ENCODE data around the gene DOCK1.

DOCK1 gene

DNA sequence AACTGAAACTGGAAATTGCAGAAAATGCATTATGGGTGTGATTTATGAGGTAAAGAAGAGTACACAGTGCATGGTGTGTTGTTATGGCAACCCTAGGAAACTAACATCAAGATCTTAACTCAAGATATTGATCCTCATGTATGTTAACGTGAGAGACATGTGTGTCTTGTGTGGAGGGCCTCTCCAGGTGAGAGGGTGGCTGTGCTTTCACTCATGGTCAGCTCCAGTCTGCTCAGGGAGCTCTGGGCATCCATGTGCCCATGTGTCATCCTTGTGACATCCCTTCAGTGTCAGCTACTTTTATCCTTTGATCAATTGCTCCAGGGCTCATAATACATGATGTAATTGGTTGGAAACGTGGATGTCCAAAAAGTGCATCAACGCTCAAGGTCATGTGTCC is 316.1 kb downstream of the DOCK1 start:
- DNase-seq (ENCODE audit: low read depth), result no peak

DNA sequence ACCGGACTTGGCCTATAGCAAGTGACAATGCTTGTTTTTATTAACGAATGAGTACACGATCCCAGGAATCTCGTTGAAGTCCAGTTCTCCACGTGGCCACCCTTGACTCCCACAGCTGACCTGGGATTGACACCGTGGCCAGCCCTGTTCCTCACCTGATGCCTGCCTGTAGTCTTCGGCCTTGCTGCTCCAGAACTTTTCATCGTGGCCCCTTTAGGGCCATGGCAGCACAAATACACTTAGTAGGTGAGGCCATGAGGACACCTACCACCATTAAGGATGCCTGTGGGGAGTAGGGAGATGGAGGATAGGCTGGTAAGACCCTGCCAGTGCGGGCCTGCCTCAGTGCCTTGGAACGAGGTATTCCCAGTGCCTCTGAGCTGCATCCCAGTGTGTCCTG is 321.8 kb downstream of the DOCK1 start:
- no peak for DNase-seq (ENCODE audit: low read depth)

DNA sequence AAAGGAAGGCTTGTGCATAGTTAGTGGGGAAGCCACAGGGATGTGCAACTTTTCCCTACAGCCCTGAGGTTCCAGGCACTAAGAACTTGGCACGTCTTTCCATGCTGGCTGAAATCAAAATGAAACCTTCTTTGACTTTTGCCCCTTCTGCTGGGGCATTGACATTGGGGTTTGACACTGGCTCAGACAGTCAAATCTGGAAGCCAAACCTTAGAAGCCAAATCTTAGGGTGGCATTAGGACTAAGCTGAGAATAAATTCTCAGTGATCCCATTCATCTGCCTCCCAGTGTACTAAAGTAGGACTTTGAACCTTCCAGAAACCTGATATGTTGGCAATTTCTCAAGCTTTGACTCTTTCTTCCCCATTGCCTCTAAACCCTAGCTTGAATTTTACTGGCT is 322.4 kb downstream of the DOCK1 start:
- no peak for DNase-seq (ENCODE audit: low read depth)

DNA sequence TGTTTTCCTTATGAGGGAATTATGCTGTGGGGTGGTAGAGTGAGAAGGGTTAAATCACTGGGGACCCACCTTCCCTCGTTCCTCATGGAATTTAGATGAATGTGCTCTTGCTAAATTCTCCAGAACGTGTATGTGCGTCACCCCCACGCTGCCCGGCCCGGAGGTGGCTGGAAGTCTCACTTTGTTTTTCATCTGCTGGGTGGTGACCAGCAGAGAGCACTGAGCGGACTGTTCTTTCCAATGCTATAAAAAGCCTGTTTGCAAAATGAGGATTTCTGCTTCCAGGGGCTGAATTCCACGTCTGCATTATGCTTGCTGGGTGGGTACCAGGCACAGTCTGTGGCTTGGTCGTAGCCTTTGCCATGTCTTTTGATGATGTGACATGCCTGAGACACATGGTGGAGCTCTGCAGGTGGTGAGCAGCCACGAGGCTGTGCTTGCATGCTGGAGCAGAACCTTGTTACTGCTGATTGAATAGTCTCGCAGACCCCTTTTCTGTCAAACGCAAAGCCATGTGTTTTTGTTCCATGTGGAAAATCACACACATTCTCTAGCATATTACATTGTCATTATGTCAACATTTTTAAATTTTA is 323.1 kb downstream of the DOCK1 start:
- no peak for DNase-seq (ENCODE audit: low read depth)

DNA sequence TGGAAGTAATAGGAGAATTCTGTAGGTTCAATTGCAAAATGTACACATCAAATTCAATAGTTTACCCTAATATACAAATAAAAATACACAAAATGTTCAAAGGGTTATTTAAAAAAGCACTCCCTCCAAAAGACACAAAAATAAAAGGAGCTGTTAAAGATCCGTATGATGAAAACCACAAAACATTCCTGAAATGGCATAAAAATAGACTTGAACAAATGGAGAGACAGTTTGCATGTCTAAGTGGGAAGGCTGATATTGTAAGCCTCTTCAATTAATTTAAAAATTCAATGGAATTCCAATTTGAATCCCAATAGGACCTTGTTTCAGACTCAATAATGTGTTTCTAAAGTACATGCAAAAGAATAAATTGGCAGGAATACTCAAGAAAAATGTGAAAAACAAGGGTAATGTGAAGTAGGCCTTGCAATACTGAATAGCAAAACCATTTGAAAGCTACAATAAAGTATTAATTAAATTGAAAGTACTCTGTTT is 329.1 kb downstream of the DOCK1 start:
- DNase-seq (ENCODE audit: low read depth), result no peak

DNA sequence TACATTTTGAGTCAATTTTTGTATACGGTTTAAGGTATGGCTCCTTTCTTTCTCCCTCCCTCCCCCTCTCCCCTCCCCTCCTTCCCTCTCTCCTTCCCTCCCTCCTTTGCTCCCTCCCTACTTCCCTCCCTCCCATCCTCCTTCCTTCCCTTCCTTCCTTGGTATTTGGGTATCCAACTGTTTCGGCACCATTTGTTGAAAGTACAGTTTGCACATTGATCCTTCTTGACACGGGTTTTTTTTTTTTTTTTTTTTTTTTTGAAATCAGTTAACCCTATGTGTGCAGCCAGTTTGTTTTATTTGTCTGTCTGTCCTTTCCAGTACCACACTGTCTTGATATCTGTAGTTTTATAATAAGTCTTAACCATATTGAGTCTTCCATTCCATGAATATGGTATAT is 331.0 kb downstream of the DOCK1 start:
- no peak for DNase-seq (ENCODE audit: low read depth)

DNA sequence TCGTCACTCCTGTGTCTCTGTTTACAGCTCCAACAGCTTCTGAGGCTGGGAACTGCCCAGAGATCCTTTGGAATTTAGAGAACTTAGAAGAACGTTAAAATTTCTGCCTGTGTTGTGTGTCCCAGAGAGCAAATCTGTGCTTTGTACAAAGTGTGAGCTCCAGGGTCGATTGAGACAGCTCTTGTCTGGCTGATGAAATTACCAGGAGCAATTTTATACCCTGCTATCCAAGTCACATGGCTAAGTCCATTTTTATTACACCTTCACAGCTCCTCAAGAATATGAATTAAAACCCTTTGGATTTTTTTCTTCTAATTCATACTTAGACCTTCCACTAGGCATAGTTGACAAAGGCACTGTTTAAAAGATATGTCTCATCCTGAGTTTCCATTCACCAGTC is 337.7 kb downstream of the DOCK1 start:
- DNase-seq (ENCODE audit: low read depth), result no peak

DNA sequence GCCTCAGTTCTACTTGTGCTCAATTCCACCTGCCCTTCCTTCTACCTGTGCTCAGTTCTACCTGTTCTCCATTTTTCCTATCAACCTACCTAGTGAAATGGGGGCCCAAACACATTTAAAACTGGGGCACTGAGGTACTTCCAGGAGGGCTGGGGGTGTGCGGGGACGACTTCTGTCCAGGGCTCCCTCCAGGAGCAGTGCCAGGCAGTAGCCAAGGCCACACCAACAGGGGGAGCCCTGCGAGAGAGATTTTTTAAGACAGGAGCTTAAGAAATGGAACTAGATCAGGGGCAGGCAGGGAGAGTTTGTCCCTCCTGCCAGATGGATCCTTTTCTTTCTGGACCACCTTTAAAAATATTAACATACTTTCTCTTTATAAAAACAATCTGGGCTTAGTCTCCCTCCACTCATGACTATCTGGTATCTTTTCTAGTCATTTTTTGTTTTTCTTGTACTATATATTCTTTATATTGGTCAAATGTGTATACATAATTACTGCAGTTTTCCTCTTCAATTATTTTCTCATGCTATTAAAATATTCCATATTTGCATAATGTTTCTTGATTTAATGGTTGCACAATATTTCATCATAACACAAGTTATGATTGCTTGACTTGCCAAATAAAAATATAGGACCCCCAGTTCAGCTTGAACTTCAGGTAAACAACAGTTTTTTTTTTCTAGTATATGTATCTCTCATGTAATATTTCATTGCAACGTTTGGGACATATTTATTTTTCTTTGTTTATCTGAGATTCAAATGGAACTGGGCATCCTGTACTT is 338.5 kb downstream of the DOCK1 start:
- no peak for DNase-seq (ENCODE audit: low read depth)

DNA sequence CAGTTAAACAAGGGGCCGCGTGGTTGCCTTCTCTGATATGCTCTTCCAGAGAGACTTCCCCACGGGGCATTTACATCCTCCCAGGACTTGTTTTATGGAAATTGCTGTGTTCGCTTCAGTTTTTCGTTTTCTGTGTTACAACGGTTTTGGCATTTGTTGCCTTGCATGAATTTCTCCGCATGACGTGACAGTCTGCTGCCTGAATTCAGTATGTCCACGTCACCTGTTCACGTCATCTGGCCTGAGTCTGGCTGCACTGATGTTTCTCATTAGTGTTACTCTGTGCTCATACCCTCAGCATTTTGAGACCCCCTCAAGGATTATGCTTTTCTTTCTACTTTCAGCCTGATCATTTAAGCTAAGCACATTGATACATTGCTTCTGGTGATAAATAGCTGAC is 340.2 kb downstream of the DOCK1 start:
- DNase-seq (ENCODE audit: low read depth), result no peak

DNA sequence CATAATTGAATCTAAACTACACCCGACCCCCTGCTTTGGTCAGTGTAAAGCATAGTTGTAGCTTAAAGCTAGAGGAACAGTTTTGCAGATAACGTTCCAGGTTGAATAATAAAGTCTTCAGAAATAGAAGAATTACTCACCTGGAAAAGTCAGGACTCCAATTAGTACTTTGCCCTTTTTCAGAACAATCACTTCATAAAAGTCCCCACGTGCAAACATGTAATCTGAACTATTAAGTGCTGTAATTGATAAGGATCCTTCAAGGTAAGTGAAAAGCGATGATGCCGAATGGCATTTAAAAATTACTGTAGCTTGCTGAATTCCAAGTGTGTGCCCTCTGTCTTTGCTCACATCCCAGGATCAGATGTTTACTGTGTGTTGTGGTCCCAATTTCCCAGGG is 344.8 kb downstream of the DOCK1 start:
- DNase-seq (ENCODE audit: low read depth), result no peak

DNA sequence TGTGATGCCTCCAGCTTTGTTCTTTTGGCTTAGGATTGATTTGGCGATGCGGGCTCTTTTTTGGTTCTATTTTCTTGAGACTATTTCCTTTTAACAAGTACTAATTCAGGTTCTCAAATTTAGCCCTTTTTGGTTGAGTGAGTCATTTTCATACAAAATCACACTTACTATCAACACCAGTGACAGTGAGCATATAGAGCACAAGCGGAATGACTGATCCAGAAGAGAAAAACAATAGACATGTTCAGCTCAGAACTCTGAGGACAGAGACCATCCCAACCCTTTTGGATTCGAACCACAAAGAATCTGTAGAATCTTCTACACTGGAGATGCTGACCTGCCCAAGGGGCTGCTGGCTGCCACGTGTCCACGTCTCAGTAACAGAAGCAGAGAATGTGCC is 347.6 kb downstream of the DOCK1 start:
- DNase-seq (ENCODE audit: low read depth), result no peak

DNA sequence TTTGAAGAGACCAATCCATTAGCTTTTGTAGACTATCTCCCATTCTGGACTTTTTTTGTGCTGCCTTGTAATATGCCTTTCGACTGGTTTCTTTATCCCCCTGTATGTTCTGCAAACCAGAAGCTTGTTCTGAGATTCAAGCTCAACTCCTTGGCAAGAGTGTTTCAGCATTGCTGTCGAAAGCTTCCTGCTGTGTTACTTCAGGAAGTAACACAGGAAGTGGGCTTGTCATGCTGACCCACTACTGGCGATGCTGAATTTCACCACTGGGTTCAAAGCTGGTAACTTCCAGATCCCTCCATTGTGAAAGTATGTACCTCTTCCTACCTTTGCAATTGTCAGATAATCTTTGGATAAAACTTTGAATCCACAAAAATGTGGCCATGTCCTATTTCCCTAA is 349.0 kb downstream of the DOCK1 start:
- DNase-seq (ENCODE audit: low read depth), result no peak

DNA sequence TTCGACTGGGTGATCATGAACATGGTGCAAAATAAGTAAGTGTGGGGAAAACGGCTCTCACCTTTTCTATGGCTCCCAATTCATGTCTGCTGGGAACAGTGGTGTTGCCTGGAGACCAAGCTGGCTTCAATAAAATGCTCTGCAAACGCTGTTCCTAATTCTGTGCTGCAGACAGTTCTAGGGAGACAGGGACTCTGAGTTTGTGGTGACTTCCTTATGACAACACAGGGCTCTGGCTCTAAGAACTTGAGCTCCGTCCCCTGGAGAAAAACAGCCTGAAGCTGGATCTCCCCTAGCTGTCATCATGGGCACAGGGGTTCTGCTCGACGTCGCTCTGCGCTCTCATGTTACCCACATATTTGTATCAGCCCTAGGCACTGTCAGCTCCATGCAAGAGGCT is 352.2 kb downstream of the DOCK1 start:
- DNase-seq (ENCODE audit: low read depth), result no peak

DNA sequence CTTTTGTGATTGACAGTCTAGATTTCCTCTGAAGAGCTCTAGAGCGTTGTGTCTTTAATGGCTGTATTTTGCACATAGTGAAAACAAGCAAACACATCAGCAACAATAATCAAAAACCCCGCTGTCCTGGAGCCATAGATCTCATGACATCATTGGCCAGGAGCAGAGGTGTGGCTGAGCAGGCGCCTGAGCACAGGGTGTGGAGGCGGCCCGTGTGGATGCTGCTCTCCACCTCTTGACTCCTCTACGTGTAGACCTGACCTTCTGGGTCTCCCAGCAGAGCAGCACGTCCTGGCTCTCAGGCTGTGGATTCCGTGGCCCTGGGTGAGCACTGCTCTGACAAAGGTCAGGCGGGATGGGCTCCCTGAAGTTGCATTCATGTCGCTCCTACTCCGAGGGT is 354.1 kb downstream of the DOCK1 start:
- DNase-seq (ENCODE audit: low read depth), result no peak

DNA sequence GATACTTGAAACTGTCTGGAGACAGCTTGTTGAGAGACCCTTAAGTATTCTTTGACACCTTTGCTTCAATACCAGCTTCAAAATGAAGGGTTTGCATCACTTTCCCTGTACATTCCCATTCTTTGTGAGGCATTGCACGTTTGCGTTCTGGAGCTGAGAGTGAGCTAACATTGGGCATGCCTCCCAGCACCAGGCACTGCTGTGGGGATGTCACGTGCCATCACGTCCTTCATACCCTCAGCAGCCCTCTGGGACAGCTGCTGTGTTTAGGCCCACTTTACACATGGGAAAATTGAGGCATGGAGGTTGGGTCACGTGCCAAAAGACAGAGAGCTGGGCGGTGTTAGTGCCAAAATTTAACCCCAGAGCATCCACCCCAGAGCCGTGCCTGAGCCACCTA is 357.4 kb downstream of the DOCK1 start:
- DNase-seq (ENCODE audit: low read depth), result no peak

DNA sequence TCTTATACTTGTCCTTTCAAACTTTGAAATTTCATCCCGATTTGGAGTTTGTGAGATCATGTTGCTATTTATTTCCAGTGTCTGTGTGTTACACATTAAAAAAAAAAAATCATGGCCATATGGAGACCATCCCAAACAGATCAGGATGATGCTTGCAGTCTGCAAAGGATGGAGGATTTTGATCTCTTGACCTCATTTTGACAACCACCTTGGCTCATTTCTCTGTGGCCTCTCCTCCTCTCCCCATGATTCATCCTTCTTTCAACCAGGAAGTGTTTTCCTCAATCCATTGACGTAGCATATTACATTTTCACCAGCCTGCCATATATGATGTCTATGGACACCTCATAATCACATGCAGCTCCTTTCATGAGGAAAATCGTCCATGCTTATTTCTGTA is 360.1 kb downstream of the DOCK1 start:
- DNase-seq (ENCODE audit: low read depth), result no peak

DNA sequence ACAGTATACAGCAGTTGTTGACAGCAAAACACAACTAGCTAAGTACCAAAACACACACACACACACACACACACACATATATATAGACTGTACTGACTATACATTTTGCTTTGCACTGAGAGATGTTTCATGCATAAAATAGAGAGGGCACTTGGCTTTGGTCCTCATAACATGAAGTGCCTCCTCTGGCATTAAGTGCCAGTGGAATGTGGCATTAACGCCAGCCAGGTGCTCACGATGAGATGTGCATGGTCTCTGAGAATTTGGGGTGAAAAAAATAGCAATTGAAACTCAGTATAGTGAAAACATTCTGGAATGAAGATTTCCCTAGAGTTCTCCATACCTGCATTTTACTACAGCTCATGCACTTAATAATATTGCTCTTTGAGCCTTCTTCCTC is 361.2 kb downstream of the DOCK1 start:
- DNase-seq (ENCODE audit: low read depth), result no peak

DNA sequence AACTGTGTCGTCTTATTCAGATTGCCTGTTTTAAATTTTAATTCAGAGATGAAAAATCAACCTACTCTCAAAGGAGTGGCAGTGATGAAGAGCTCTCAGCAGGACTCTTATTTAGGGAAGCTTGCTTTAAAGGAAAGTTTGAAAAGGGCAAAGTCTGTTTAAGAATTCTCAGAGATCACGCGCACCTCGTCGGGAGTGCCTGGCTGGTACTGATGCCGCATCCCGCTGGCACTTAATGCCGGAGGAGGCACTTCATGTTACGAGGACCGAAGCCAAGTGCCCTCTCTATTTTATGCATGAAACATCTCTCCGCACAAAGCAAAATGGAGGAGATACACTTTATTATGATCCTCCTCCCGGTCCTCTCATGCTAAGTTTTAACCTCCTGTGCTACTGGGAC is 362.2 kb downstream of the DOCK1 start:
- no peak for DNase-seq (ENCODE audit: low read depth)

DNA sequence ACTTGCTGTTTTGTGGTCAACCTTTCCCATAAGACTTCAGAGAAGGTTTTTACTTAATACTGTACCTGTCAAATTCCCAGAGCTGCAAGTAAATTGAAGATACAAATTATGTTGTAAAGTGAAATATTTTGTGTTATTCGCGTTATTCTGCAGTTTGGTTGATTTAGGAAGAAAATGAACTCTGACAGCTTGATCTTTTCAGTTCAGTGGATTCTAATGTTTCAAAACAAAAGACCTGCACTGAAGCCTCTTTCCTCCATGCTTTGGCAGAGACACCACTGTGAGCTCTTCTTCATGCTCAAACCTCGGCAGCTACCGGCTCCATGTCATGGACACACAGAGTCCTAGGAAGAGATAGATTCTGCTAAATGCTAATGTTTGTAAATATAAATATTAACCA is 366.8 kb downstream of the DOCK1 start:
- DNase-seq (ENCODE audit: low read depth), result no peak

DNA sequence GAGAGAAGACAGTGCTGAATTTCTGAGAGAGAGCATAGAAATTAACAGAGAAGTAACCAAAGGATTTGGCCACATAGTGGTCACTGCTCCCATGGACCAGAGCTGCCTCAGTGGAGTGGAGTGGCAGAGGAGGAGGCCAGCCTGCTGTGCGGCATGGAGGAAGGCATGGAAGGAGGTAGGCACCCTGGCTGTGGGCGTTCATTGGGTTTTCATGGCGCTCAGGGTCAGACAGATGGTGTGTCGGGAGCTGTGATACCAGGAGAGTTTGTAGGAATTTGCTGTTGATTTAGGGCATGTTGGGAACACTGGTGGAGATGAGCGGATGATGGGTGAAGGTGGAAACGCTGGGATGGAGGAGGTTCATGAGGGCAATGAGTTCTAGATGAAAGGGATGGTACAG is 370.0 kb downstream of the DOCK1 start:
- DNase-seq (ENCODE audit: low read depth), result no peak

DNA sequence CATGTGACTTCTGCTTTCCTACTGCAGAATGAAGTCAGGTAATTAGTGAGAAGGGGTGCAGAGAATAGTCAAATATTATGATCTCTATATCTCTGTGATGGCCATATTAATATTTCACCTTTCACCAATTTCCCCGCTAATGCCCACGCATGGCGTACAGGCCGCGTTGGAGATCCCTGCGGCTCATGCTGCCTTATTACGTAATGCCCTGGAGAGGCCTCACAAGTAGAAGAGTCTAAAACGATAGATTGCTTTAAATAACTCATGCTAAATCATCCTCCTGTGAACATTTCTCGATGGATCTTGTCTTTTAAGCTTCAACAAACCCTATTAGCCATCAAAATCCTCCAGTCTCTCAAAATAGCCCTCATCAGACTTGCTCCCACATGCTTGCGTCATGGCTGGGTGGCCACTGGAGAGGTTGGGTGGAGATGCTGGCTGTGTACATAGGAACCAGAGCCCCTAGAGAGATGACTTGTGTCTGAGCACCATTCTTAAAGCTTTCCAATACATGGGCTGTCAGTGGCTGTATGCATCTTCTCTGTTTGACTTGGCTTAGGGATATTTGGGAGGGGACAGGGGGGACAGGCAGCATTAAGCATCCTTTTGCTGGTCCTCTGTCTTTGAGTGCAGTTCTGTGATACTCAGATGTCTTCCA is 370.7 kb downstream of the DOCK1 start:
- no peak for DNase-seq (ENCODE audit: low read depth)

DNA sequence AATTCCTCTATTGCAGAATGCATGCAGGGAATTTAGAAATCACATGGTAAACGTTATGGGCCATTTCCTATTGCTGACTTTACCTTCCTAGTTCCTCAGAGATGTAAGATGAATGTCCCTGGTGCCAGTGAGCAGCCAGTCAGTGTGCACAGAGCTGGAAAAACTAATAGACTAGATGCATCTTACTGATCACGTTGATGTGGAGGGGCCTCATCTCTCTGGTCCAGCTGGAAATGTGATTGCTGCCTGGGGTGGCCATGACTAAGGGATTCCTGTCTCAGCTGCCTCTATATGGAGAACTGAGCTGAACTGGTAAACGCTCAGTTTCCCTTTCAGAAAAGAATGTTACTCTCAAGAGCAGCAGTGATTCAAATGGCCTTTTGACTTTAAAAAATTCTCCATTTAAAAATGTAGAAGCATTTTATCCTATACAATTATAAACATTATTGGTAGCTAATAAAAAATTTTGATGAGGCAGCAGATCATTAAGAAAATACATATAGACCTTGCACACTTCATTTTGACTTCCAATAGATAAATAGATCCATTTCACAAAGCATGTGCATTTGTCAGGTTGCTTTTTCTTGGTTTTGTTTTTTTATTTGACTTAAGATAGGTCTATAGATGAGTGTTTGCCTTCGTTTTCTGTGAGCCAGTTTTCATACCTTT is 371.7 kb downstream of the DOCK1 start:
- DNase-seq (ENCODE audit: low read depth), result no peak

DNA sequence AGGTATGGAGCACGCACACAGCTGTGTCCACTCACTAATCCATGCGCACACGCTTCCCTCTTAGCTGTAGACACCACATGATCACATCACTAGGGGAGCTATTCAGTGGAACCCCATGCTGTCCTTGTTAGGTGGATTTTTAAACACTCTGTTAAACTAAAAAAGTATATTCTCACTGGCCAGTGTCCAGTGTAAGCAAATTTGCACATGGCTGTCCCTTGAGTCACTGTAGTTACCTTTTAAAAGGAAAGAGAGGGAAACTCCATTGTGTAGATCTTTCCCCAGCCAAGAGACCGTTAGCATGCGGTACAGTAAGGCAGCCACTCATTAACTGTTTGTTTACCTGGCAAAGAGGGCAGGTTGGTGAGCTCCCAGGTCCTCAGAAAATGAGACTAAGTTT is 372.8 kb downstream of the DOCK1 start:
- no peak for DNase-seq (ENCODE audit: low read depth)
